GM15510 (cell line): ENCODE data around the gene RBM4.
A peak's percentile ranks its signal among the peaks of the same experiment; 100 is the strongest.

ENCODE experiments used
- POLR2A ChIP-seq: IDR thresholded peaks from 3 replicates; pipeline ENCODE4 v1.6.1; 2011; ENCODE audit warnings: borderline replicate concordance; ENCODE audit not compliant: insufficient read length; ENCODE audit errors: extremely low read depth

The RBM4 gene

GRCh38 chr11:66638177-66639065 lies at the start of gene RBM4:
RBM4 (plus strand) TSS chr11:66638703; CDS start chr11:66639712, 1,009 bp downstream.
- peak; percentile 87 for TF ChIP-seq POLR2A

- TF ChIP-seq POLR2A: no peak
These were observed 48.4 kb upstream of the RBM4 start for GRCh38 chr11:66589996-66590675.

- no peak for TF ChIP-seq POLR2A
These were observed 47.3 kb upstream of the RBM4 start for GRCh38 chr11:66591175-66591574.

- peak; percentile 98 for TF ChIP-seq POLR2A
These were observed 45.8 kb upstream of the RBM4 start, which contains the start of the genes CCDC87 and CCS for GRCh38 chr11:66592457-66593302. CCDC87 (minus strand) TSS chr11:66593063; CDS start chr11:66593015, 48 bp downstream. CCS (plus strand) TSS chr11:66593185; CDS start chr11:66593262, 77 bp downstream.

- no peak for TF ChIP-seq POLR2A
These were observed 45.2 kb upstream of the RBM4 start for GRCh38 chr11:66593303-66593635.

- TF ChIP-seq POLR2A: no peak
These were observed 44.9 kb upstream of the RBM4 start for GRCh38 chr11:66593650-66594049.

DNA sequence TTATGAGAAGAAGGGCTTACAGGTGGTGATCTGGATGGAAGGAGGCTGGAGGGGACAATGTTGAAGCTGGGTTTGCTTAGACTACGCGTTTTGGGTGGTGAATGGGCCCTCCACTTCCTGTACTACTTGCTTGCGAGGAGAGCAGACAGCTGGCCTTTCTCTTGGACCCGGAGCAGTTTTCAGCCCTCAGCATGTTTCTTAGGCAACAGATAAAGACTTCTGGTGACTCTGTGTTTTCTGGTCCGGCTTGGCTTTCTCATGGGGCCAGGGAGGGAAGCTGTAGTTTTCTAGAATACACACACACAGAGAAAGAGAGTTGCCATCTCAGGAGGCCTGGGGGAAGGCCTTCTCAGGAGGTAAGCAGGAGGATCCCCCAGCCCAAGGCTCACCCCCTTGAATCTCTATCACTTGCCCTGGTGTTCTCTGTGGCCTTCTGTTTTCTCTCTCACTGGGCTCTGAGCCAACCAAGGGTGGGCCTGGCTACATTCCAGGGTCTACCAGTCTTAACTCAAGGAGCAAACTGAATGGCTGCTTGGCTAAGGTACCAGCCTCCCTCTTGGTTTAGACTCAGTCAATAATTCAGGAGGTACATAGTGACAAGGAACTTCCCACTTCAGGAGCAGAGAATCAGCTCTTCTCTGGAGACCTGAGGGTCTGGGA lies 43.1 kb upstream of the RBM4 start:
- TF ChIP-seq POLR2A: no peak

DNA sequence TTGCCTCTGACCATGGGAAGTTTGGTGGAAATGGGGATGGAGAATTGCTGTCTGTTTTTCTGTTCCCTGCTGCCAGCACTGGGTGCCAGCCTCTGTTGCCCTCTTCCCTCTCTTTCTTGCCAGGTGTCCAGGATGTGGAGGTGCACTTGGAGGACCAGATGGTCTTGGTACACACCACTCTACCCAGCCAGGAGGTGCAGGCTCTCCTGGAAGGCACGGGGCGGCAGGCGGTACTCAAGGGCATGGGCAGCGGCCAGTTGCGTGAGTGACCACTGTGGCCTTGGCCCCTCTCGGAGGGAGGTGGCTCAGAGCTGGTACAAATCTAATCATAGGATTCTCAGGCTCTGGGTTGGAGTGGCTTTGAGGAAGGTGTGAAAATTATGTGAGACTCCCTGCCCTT lies 39.5 kb upstream of the RBM4 start:
- TF ChIP-seq POLR2A: no peak

DNA sequence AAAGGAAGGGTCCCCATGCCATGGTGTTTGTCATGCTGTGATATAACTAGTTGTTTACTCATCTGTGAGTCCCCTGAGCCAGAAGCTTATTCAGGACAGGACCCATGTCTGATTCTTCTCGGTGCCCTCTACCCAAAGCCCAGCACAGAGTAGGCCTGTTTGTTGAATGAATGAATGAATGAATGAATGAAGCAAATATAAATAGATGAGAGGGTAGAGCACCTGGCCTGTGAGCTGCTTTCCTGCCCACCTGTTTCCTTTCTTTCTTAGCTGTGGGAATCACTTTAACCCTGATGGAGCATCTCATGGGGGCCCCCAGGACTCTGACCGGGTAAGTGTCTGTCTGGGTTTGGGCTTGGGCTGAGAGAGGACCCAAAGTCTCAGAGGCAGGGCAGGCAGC lies 38.3 kb upstream of the RBM4 start:
- TF ChIP-seq POLR2A: no peak

DNA sequence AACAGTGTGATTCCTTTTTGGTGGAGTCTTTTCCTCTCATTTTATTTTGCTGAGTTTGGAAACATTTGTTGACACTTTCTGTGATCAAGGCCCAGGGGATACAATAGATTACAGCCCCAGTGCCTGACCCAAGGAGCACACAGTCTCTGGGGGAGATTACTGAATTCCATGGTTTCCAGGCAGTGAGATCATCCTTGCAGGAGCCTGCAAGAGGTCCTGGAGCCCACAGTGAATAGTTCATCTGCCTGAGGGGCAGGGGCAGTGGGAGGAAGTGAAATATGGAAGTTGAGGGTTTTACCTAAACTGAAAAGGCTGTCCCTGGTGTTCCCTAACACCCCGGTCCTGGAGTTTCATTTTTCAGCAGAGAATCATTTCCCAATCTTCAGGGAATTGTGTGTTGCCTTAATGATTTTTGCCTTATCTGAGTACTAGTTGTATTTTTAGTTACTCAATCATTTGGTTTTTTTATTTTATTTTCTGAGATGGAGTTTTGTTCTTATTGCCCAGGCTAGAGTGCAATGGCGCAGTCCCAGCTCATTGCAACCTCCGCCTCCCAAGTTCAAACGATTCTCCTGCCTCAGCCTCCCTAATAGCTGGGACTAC lies 37.8 kb upstream of the RBM4 start:
- no peak for TF ChIP-seq POLR2A

GRCh38 chr11:66603072-66603471 lies 35.4 kb upstream of the RBM4 start:
- no peak for TF ChIP-seq POLR2A

GRCh38 chr11:66604155-66604554 lies 34.3 kb upstream of the RBM4 start:
- no peak for TF ChIP-seq POLR2A

- no peak for TF ChIP-seq POLR2A
These were observed 31.2 kb upstream of the RBM4 start for GRCh38 chr11:66607126-66607834.
